Measurements from ENCODE around the gene FGFR3.

DNA sequence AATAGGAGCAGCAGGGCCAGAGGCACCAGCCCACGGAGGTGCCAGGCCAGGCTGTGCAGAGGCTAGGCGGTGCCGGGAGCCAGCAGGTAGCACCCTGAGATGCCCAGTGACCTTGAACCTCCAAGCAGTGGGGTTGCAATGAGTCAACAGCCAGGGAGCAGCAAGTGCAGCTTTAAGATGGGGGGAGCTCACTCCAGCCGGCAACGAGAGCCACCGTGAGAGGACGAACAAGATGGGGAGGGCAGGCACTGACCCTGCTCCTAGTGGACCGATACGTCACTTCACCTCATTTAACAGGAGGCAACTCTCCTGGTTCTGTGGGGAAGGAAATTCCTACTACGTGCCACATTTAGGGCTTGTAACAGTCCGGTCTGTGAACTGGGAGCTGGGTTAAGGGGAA is 58.1 kb downstream of the FGFR3 start:
- TF ChIP-seq POLR2A (IDR thresholded peaks at IDR 0.05), result no peak
- TF ChIP-seq, protein P1, sequence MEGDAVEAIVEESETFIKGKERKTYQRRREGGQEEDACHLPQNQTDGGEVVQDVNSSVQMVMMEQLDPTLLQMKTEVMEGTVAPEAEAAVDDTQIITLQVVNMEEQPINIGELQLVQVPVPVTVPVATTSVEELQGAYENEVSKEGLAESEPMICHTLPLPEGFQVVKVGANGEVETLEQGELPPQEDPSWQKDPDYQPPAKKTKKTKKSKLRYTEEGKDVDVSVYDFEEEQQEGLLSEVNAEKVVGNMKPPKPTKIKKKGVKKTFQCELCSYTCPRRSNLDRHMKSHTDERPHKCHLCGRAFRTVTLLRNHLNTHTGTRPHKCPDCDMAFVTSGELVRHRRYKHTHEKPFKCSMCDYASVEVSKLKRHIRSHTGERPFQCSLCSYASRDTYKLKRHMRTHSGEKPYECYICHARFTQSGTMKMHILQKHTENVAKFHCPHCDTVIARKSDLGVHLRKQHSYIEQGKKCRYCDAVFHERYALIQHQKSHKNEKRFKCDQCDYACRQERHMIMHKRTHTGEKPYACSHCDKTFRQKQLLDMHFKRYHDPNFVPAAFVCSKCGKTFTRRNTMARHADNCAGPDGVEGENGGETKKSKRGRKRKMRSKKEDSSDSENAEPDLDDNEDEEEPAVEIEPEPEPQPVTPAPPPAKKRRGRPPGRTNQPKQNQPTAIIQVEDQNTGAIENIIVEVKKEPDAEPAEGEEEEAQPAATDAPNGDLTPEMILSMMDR (IDR thresholded peaks at IDR 0.05), result no peak

All from Peyer's patch (tissue), 4 donors.